GM19324 (cell line): ENCODE results near the gene MTFP1.
"Not testable (repeated sequence)": the region's sequence is repeated elsewhere in the genome, so short reads cannot be mapped to it uniquely, and the experiment has no call there.

ENCODE experiments used
- ATAC-seq: cut with Tn5 transposase; IDR thresholded peaks from one replicate; pipeline ENCODE4 v1.9.1; 2021; ENCODE audit warnings: mild to moderate bottlenecking, moderate library complexity; ENCODE audit not compliant: unreplicated experiment, low FRiP score

Gene MTFP1

DNA sequence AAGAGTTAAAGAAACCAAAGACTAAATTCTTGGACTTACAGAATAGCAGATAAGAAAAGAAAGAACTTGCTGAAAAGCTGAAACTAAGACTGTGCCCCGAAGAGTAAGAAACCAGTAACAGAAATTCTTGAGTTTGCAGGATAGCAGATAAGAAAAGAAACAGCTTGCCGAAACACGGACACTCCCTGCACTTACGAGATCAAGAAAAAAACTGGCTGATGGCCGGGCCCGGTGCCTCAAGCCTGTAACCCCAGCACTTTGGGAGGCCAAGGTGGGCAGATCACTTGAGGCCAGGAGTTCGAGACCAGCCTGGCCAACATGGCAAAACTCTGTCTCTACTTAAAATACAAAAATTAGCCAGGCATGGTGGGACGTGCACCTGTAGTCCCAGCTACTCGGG is 25.9 kb downstream of the MTFP1 start:
- ATAC-seq = not testable (repeated sequence)

DNA sequence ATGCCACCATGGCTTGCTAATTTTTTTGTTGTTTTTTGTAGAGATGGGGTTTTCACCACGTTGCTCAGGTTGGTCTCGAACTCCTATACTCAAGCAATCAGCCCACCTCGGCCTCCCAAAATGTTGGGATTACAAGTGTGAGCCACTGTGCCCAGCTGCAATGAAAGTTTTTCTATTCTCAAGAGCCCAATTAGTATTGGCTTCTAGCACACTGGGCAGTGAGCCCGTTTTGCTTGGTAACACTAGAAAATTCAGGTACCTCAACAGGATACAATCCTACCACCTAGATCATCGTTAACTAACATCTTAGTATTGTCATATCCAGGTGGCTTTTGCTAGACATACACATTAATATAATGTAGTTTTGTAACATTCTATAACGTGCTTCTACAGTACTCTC is 27.3 kb downstream of the MTFP1 start:
- ATAC-seq = no peak

- ATAC-seq = no peak
Measured at GRCh38 chr22:30453731-30454510, 28.4 kb downstream of the MTFP1 start.

- no peak for ATAC-seq
Measured at GRCh38 chr22:30455075-30455840, 29.7 kb downstream of the MTFP1 start.

GRCh38 chr22:30457981-30458380 is 32.4 kb downstream of the MTFP1 start:
- no peak for ATAC-seq

- no peak for ATAC-seq
Measured at GRCh38 chr22:30459181-30460052, 33.8 kb downstream of the MTFP1 start.

DNA sequence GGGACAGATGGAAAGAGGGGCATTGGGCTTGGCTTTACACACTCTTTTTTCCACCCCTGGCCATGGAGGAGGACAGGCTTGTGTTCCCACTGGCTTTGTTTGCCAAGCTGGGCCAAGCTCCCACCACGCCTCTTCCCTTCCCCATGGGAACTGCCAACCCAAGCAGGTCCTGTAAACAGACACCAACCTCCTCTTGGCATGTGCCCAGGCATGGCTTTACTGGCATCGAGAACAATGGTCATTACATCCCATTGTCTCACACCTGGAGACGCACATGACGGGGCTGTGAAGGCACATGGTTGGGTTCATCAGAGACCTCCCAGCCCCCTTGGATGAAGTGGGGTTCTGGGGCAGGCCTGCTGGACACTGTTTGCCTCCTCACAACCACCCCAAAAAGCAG is 34.6 kb downstream of the MTFP1 start:
- no peak for ATAC-seq

- not testable (repeated sequence) for ATAC-seq
Measured at GRCh38 chr22:30460555-30460954, 35.0 kb downstream of the MTFP1 start.

- no peak for ATAC-seq
Measured at GRCh38 chr22:30469165-30469564, 43.6 kb downstream of the MTFP1 start.

DNA sequence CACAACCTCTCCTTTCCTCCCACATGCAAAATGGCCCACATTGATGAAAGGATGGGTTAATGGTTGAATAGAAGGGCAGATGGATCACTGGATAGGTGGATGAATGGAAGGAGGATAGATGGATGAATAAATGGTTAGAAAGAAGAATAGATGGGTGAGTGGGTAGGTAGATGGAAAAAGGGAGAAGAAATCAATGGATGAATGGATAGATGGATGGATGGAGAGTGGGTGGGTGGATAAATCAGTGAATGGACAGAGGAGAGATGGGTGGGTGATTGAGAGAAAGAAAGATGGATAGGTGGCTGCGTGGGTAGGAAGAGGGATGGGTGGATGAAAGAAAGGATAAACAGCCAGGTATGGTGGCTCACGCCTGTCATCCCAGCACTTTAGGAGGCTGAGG is 45.1 kb downstream of the MTFP1 start:
- ATAC-seq = no peak

DNA sequence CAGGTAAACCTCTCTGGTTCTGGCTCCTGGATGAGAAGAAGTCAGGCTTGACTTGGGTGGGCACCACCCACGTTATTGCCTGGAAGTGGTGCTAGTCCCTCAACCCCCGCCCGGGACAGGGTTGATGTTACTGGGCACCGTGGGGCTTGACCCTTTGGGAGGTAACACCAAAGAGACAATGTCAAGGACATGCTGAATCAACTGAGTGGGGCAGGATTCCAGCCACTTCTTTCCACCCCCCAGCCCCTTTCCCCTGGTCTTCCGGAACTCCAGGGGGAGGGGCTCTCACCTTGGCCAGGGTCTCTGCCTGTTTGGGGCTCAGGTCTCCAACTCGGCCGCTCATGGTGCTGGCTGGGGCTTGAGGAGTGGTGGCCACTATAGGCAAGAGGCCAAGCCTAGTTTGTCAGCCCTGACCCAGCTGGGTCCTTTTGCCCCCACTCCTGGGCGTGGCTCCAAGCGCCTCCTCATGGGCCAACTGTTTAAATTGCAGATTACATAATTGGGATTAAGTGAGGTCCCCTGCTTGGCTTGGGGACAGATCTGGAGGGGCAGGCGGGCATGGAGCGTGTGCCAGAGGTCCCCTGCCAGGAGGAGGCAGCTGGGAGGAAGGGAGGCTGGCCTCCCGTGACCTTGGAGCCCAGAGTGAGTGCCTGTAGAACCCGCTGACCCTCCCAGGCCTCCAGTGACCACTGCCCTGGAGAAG is 46.2 kb downstream of the MTFP1 start, which contains the start of gene SEC14L3:
Gene SEC14L3, minus strand, starts transcription at position 402 of the 703 bp plus-strand sequence. Its CDS starts 59 bp downstream, at position 343.
- ATAC-seq = no peak

DNA sequence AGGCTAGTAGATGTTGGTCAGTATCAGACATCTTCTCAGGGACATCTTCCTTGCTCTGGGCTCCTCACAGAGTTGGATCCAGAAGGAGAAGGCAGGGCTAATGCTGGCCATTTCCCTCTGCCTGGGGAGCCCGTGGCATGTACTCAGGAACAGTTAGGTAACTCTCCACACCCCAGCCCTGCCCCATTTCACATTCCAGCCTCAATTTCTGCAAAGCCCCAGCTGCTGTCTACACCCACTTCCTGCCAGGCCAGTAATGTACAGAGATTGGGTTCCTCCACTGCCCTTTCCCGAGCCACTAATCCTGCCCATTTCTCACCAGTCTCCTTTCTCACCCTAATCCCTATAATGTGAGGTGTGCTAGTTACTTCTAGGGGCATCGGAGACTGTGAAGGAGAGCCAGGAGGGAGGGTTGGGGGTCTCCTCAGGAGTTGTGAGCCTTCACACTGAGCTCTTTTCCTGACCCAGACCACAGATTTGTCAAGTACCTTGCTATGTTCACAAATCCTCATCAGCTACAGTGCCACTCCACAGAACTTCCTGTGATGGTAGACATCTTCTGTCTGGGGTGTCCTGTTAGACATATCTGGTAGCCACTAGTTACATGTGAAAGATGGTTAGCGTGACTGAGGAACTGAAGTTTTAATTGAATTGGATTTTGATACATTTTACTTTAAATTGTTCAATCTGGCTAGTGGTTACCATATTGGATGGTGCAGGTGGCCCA is 47.6 kb downstream of the MTFP1 start:
- ATAC-seq = no peak

DNA sequence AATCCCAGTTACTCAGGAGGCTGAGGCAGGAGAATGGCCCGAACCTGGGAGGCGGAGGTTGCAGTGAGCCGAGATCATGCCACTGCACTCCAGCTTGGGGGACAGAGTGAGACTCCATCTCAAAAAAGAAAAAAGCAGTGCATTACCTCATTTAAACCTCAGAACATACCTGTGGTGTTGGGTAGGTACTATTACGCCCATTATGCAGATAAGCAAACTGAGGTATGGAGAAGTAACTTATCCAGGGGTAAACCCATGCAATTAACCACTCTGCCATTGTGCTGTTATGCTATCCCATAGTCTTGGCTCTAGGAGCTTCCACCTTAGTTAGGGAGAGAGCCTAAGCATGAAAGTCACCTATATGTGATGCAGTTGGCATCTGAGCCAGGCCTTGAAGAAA is 48.6 kb downstream of the MTFP1 start:
- no peak for ATAC-seq

DNA sequence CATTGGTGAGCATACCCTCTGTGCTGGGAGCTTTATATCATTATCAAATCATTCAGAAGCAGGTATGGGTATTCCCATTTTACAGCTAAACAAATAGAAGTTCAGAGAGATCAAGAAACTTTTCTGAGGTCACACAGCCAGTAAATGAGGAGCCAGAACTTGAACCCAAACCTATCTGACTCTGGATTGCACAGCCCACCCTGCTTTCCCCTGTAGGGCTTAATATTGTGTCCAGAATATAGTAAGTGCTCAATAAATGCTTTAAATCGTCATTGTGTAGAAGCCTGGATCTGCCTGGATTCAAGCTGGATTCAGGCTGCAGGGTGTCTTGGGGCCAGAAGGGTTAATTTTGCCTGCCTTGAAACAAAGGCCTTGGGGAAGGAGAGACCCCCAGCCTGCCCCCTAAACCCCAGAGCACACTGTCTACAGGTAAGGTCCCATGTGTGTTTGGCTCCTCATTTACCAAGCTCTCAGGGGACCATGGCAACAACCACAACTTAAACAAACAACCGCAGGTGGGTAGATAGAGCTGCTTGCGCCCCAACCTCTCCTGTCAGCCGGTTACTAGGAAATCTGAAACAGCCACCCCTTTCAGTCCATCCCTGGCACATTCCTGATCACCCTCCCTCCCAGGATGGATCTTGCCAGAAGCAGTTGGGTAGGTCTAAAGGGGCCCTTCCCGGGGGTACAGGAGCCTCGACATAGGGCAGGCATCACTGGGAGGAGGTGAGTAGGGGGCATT is 49.3 kb downstream of the MTFP1 start:
- ATAC-seq = no peak
